ENCODE results near the gene MYO9A. TPM values are rescaled to one million over a fixed set of nuclear protein-coding genes. Genes with fewer than 3 reads are reported as not detected.
"Not testable (repeated sequence)": the region's sequence is repeated elsewhere in the genome, so short reads cannot be mapped to it uniquely, and the experiment has no call there.

The MYO9A gene
- polyA plus RNA-seq, 4 donors = 1.6 to 10.1 (median 2.6) TPM

- H3K4me1 ChIP-seq (ENCODE audit: control insufficient read depth in 3 of 3, insufficient read depth in 2 of 3, low read depth in 1 of 3, low read length in 2 of 3) = peaks cover 0 to 4% (median 0%) of the 10 kb centered on the region in 3 donors
- H3K4me3 ChIP-seq (ENCODE audit: low read depth in 1 of 3, low read length in 3 of 3) = no peak overlapping the region
- FAIRE-seq (no peak), DNase-seq (peak; percentile 43 to 52)
- H3K9me3 ChIP-seq (ENCODE audit: control insufficient read depth in 2 of 2, insufficient read depth in 1 of 2, low read depth in 1 of 2, low read length in 1 of 2) = no peaks in the 10 kb centered on the region
- no peaks in the 10 kb centered on the region for H3K27me3 ChIP-seq (ENCODE audit: control insufficient read depth in 3 of 3, insufficient read depth in 3 of 3, low read length in 3 of 3)
- H3K27ac ChIP-seq (ENCODE audit: low read depth in 1 of 3, low read length in 2 of 3) = no peak overlapping the region
- no peaks in the 10 kb centered on the region for H3K36me3 ChIP-seq (ENCODE audit: control insufficient read depth in 3 of 3, insufficient read depth in 2 of 3, low read depth in 1 of 3, low read length in 3 of 3)
Observed at GRCh38 chr15:72068856-72069255, 49.1 kb downstream of the MYO9A start.

GRCh38 chr15:72065801-72066200, 52.1 kb downstream of the MYO9A start:
- no peak for FAIRE-seq
- Histone ChIP-seq H3K4me1 (ENCODE audit: control insufficient read depth in 3 of 3, insufficient read depth in 2 of 3, low read depth in 1 of 3, low read length in 2 of 3) (peaks cover 0 to 4% (median 0%) of the 10 kb centered on the region in 3 donors), H3K9me3 (ENCODE audit: control insufficient read depth in 2 of 2, insufficient read depth in 1 of 2, low read depth in 1 of 2, low read length in 1 of 2) (peaks cover 0 to 6% of the 10 kb centered on the region in 2 donors), H3K27ac (ENCODE audit: low read depth in 1 of 3, low read length in 2 of 3) (no peak overlapping the region), H3K4me3 (ENCODE audit: low read depth in 1 of 3, low read length in 3 of 3) (no peak overlapping the region), H3K36me3 (ENCODE audit: control insufficient read depth in 3 of 3, insufficient read depth in 2 of 3, low read depth in 1 of 3, low read length in 3 of 3) (no peaks in the 10 kb centered on the region), H3K27me3 (ENCODE audit: control insufficient read depth in 3 of 3, insufficient read depth in 3 of 3, low read length in 3 of 3) (no peaks in the 10 kb centered on the region)
- DNase-seq = no peak
- WGBS, 3 donors = 87 to 90% (median 87%) methylated on average over 2 of the region's 2 CpGs

GRCh38 chr15:72063186-72063585, 54.8 kb downstream of the MYO9A start:
- peaks cover 0 to 6% of the 10 kb centered on the region in 2 donors for H3K9me3 ChIP-seq (ENCODE audit: control insufficient read depth in 2 of 2, insufficient read depth in 1 of 2, low read depth in 1 of 2, low read length in 1 of 2)
- FAIRE-seq (no peak), DNase-seq (no peak)
- H3K4me1 ChIP-seq (ENCODE audit: control insufficient read depth in 3 of 3, insufficient read depth in 2 of 3, low read depth in 1 of 3, low read length in 2 of 3) = no peaks in the 10 kb centered on the region
- no peak overlapping the region for H3K27ac ChIP-seq (ENCODE audit: low read depth in 1 of 3, low read length in 2 of 3)
- H3K36me3 ChIP-seq (ENCODE audit: control insufficient read depth in 3 of 3, insufficient read depth in 2 of 3, low read depth in 1 of 3, low read length in 3 of 3) = peaks cover 0 to 2% (median 0%) of the 10 kb centered on the region in 3 donors
- no peak overlapping the region for H3K4me3 ChIP-seq (ENCODE audit: low read depth in 1 of 3, low read length in 3 of 3)
- no peaks in the 10 kb centered on the region for H3K27me3 ChIP-seq (ENCODE audit: control insufficient read depth in 3 of 3, insufficient read depth in 3 of 3, low read length in 3 of 3)

GRCh38 chr15:72062319-72062718, 55.6 kb downstream of the MYO9A start:
- DNase-seq = no peak
- Histone ChIP-seq H3K9me3 (ENCODE audit: control insufficient read depth in 2 of 2, insufficient read depth in 1 of 2, low read depth in 1 of 2, low read length in 1 of 2) (peaks cover 0 to 6% of the 10 kb centered on the region in 2 donors), H3K27ac (ENCODE audit: low read depth in 1 of 3, low read length in 2 of 3) (no peak overlapping the region), H3K36me3 (ENCODE audit: control insufficient read depth in 3 of 3, insufficient read depth in 2 of 3, low read depth in 1 of 3, low read length in 3 of 3) (peaks cover 0 to 2% (median 0%) of the 10 kb centered on the region in 3 donors), H3K4me1 (ENCODE audit: control insufficient read depth in 3 of 3, insufficient read depth in 2 of 3, low read depth in 1 of 3, low read length in 2 of 3) (peaks cover 0 to 2% (median 0%) of the 10 kb centered on the region in 3 donors), H3K4me3 (ENCODE audit: low read depth in 1 of 3, low read length in 3 of 3) (no peak overlapping the region), H3K27me3 (ENCODE audit: control insufficient read depth in 3 of 3, insufficient read depth in 3 of 3, low read length in 3 of 3) (no peaks in the 10 kb centered on the region)
- no peak for FAIRE-seq

GRCh38 chr15:72060687-72061250, 57.2 kb downstream of the MYO9A start:
- no peak overlapping the region for H3K27ac ChIP-seq (ENCODE audit: low read depth in 1 of 3, low read length in 2 of 3)
- FAIRE-seq (no peak), DNase-seq (peak in 1 of 2 donors; percentile 16)
- 77 to 90% (median 88%) methylated on average over 2 of the region's 2 CpGs for WGBS, 3 donors
- peaks cover 0 to 6% of the 10 kb centered on the region in 2 donors for H3K9me3 ChIP-seq (ENCODE audit: control insufficient read depth in 2 of 2, insufficient read depth in 1 of 2, low read depth in 1 of 2, low read length in 1 of 2)
- no peak overlapping the region for H3K4me3 ChIP-seq (ENCODE audit: low read depth in 1 of 3, low read length in 3 of 3)
- H3K27me3 ChIP-seq (ENCODE audit: control insufficient read depth in 3 of 3, insufficient read depth in 3 of 3, low read length in 3 of 3) = no peaks in the 10 kb centered on the region
- peaks cover 0 to 2% (median 0%) of the 10 kb centered on the region in 3 donors for H3K4me1 ChIP-seq (ENCODE audit: control insufficient read depth in 3 of 3, insufficient read depth in 2 of 3, low read depth in 1 of 3, low read length in 2 of 3)
- H3K36me3 ChIP-seq (ENCODE audit: control insufficient read depth in 3 of 3, insufficient read depth in 2 of 3, low read depth in 1 of 3, low read length in 3 of 3) = peaks cover 0 to 2% (median 0%) of the 10 kb centered on the region in 3 donors

- Histone ChIP-seq H3K4me1 (ENCODE audit: control insufficient read depth in 3 of 3, insufficient read depth in 2 of 3, low read depth in 1 of 3, low read length in 2 of 3) (peaks cover 0 to 2% (median 0%) of the 10 kb centered on the region in 3 donors), H3K27ac (ENCODE audit: low read depth in 1 of 3, low read length in 2 of 3) (no peak overlapping the region), H3K36me3 (ENCODE audit: control insufficient read depth in 3 of 3, insufficient read depth in 2 of 3, low read depth in 1 of 3, low read length in 3 of 3) (peaks cover 0 to 2% (median 0%) of the 10 kb centered on the region in 3 donors), H3K9me3 (ENCODE audit: control insufficient read depth in 2 of 2, insufficient read depth in 1 of 2, low read depth in 1 of 2, low read length in 1 of 2) (peaks cover 0 to 6% of the 10 kb centered on the region in 2 donors), H3K27me3 (ENCODE audit: control insufficient read depth in 3 of 3, insufficient read depth in 3 of 3, low read length in 3 of 3) (no peaks in the 10 kb centered on the region), H3K4me3 (ENCODE audit: low read depth in 1 of 3, low read length in 3 of 3) (no peak overlapping the region)
- DNase-seq (no peak), FAIRE-seq (no peak)
- 66 to 77% (median 66%) methylated on average over 1 of the region's 1 CpG for WGBS, 3 donors
Observed at GRCh38 chr15:72058585-72058984, 59.4 kb downstream of the MYO9A start.

GRCh38 chr15:72057548-72058091, 60.3 kb downstream of the MYO9A start:
- no peak overlapping the region for H3K4me3 ChIP-seq (ENCODE audit: low read depth in 1 of 3, low read length in 3 of 3)
- H3K36me3 ChIP-seq (ENCODE audit: control insufficient read depth in 3 of 3, insufficient read depth in 2 of 3, low read depth in 1 of 3, low read length in 3 of 3) = peaks cover 0 to 2% (median 0%) of the 10 kb centered on the region in 3 donors
- no peaks in the 10 kb centered on the region for H3K27me3 ChIP-seq (ENCODE audit: control insufficient read depth in 3 of 3, insufficient read depth in 3 of 3, low read length in 3 of 3)
- peak; percentile 20 to 32 for DNase-seq
- H3K4me1 ChIP-seq (ENCODE audit: control insufficient read depth in 3 of 3, insufficient read depth in 2 of 3, low read depth in 1 of 3, low read length in 2 of 3) = peaks cover 0 to 2% (median 0%) of the 10 kb centered on the region in 3 donors
- no peak for FAIRE-seq
- 47 to 58% (median 55%) methylated on average over 4 of the region's 4 CpGs for WGBS, 3 donors
- peaks cover 0 to 3% of the 10 kb centered on the region in 2 donors for H3K9me3 ChIP-seq (ENCODE audit: control insufficient read depth in 2 of 2, insufficient read depth in 1 of 2, low read depth in 1 of 2, low read length in 1 of 2)
- H3K27ac ChIP-seq (ENCODE audit: low read depth in 1 of 3, low read length in 2 of 3) = no peak overlapping the region

GRCh38 chr15:72056217-72056616, 61.7 kb downstream of the MYO9A start:
- H3K4me3 ChIP-seq (ENCODE audit: low read depth in 1 of 3, low read length in 3 of 3); H3K4me1 ChIP-seq (ENCODE audit: control insufficient read depth in 3 of 3, insufficient read depth in 2 of 3, low read depth in 1 of 3, low read length in 2 of 3); H3K27ac ChIP-seq (ENCODE audit: low read depth in 1 of 3, low read length in 2 of 3); FAIRE-seq; H3K27me3 ChIP-seq (ENCODE audit: control insufficient read depth in 3 of 3, insufficient read depth in 3 of 3, low read length in 3 of 3); H3K9me3 ChIP-seq (ENCODE audit: control insufficient read depth in 2 of 2, insufficient read depth in 1 of 2, low read depth in 1 of 2, low read length in 1 of 2); DNase-seq; H3K36me3 ChIP-seq (ENCODE audit: control insufficient read depth in 3 of 3, insufficient read depth in 2 of 3, low read depth in 1 of 3, low read length in 3 of 3): not testable (repeated sequence)
- WGBS, 3 donors = 99 to 100% (median 100%) methylated on average over 2 of the region's 2 CpGs

- 96 to 97% (median 97%) methylated on average over 7 of the region's 7 CpGs for WGBS, 3 donors
- FAIRE-seq; DNase-seq; H3K27ac ChIP-seq (ENCODE audit: low read depth in 1 of 3, low read length in 2 of 3); H3K36me3 ChIP-seq (ENCODE audit: control insufficient read depth in 3 of 3, insufficient read depth in 2 of 3, low read depth in 1 of 3, low read length in 3 of 3); H3K27me3 ChIP-seq (ENCODE audit: control insufficient read depth in 3 of 3, insufficient read depth in 3 of 3, low read length in 3 of 3); H3K9me3 ChIP-seq (ENCODE audit: control insufficient read depth in 2 of 2, insufficient read depth in 1 of 2, low read depth in 1 of 2, low read length in 1 of 2); H3K4me3 ChIP-seq (ENCODE audit: low read depth in 1 of 3, low read length in 3 of 3); H3K4me1 ChIP-seq (ENCODE audit: control insufficient read depth in 3 of 3, insufficient read depth in 2 of 3, low read depth in 1 of 3, low read length in 2 of 3): not testable (repeated sequence)
Observed at GRCh38 chr15:72053297-72053696, 64.7 kb downstream of the MYO9A start.
